Head of caudate nucleus (tissue), 42 donors: ENCODE results near the gene HS3ST3B1.

Experiments used
- DNase-seq, 42 donors: peaks; one replicate each; pipeline versions ENCODE4 v3.0.0 to v3.0.0-alpha.2; 2020 to 2021; ENCODE audit warnings: mixed read lengths in 7 of 42
- intact Hi-C: fragments of 100-400 bp; cut with DNase I; formaldehyde crosslinking; loops from one replicate; pipeline ENCODE4 v1.15.0; 2022

HS3ST3B1 gene

DNA sequence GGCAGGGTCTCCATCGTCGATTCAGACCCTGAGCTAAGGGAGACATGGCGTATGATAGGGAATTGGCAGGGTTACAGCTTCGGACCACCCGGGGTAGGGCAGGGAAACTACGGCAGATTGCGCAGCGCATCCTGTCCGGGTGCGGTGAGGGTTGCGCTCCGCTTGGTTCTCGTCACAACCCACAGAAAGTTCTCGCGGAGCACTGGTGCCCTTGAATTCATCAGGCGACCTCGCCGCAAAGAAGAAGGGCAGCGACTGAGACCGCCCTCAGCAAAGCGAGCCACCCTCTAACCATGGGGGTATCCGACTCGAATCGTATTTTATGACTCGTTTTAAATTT is 1.2 kb downstream of the HS3ST3B1 start:
- DNase-seq = no peak
- intact Hi-C loops = loop anchor here (5.0 kb wide), 1 partner anchor 710 kb away; no protein-coding TSS in a partner anchor

GRCh38 chr17:14302431-14303099 is 1.7 kb downstream of the HS3ST3B1 start:
- intact Hi-C loops = loop anchor here (5.0 kb wide), 1 partner anchor 710 kb away; no protein-coding TSS in a partner anchor
- peak; percentile 23 to 85 (median 66) for DNase-seq

DNA sequence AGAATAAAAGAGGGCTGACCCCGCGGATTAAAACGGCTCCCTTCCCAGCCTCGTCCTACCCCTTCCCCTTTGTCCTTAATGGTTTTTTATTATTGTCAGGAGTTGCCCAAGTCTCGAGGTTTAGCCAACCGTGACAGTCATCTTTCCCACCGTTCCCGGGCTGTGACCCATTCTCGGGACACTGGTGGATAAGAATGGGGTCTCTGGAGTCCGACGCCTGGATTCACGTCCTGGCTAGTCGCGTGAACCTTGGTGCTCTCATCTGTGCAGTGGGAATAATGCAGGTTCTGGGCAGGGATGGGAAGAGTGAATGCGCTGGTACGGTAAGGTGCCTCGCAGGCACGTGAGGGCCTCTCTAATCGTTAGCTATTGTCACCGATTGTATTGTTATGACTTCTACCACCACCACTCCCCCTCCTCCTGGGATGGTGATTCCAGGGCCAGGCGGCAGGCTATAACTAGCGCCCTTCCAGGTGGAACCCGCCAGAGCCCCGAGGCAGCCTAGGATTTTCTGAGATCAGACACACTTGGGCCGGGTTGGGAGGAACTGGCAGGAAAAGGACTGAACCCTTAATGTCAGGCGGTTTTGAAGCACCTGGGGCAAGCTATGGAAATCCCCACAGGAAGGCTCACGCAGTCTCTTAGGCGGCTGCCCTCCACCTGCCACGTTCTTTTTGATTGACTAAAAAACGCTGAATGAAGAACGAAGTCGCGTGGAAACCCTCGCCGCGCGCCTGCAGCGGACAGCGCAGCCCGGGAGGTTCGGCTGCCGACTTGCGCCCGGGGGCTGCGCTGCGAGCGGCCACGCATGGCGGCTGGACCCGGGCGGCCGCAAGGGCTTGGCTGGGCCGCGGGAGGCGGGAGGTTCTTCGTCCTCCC is 2.7 kb downstream of the HS3ST3B1 start:
- intact Hi-C loops = loop anchor here (5.0 kb wide), 1 partner anchor 711 kb away; no protein-coding TSS in a partner anchor
- DNase-seq = no peak

DNA sequence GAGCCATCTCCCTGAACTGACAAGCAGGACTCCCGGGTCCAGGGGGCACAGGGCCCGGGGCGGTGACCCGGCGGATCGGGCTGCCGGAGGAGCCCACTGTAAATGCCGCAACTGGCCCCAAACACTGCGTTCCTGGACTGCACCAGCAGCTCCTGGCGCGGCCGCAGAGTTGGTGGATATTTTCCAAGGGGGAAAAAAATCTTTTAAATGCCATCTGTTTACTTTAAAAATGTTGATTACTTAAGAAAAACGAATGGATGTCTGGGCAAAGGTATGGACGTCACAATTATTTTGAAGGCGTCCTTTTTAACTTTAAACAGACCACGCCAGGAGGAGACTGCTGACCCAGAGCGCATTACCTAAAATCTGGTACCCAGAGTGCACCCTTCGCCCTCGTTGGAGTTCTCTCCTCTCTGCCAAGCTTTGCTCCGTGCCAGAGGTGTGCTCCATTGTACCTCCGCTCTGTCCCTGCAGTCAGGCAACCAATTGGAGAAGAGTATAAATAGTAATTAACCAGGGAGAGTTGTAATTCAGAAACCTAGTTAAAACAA is 3.4 kb downstream of the HS3ST3B1 start:
- DNase-seq = no peak
- intact Hi-C loops = loop anchor here (5.0 kb wide), 1 partner anchor 712 kb away; no protein-coding TSS in a partner anchor

- intact Hi-C loops = loop anchor here (5.0 kb wide), 1 partner anchor 713 kb away; no protein-coding TSS in a partner anchor
- no peak for DNase-seq
Observed at GRCh38 chr17:14304773-14305517, 4.1 kb downstream of the HS3ST3B1 start.

- intact Hi-C loops = no loop called here
- DNase-seq = no peak
Observed at GRCh38 chr17:14305785-14306496, 5.1 kb downstream of the HS3ST3B1 start.

- intact Hi-C loops = no loop called here
- DNase-seq = no peak
Observed at GRCh38 chr17:14306596-14306995, 5.7 kb downstream of the HS3ST3B1 start.

GRCh38 chr17:14307560-14308024 is 6.7 kb downstream of the HS3ST3B1 start:
- intact Hi-C loops = no loop called here

GRCh38 chr17:14308636-14308964 is 7.7 kb downstream of the HS3ST3B1 start:
- intact Hi-C loops = no loop called here
- DNase-seq = no peak

More at GRCh38 chr17:14307560-14308024, 6.7 kb downstream of the HS3ST3B1 start:
- no peak for DNase-seq

- DNase-seq = peak; percentile 27 to 85 (median 72)
- intact Hi-C loops = no loop called here
Observed at GRCh38 chr17:14308965-14309879, 8.3 kb downstream of the HS3ST3B1 start.

GRCh38 chr17:14310101-14310500 is 9.2 kb downstream of the HS3ST3B1 start:
- DNase-seq = peak in 1 of 42 donors; percentile 29
- intact Hi-C loops = no loop called here

GRCh38 chr17:14310605-14311004 is 9.7 kb downstream of the HS3ST3B1 start:
- peak in 1 of 42 donors; percentile 33 for DNase-seq
- intact Hi-C loops = no loop called here

DNA sequence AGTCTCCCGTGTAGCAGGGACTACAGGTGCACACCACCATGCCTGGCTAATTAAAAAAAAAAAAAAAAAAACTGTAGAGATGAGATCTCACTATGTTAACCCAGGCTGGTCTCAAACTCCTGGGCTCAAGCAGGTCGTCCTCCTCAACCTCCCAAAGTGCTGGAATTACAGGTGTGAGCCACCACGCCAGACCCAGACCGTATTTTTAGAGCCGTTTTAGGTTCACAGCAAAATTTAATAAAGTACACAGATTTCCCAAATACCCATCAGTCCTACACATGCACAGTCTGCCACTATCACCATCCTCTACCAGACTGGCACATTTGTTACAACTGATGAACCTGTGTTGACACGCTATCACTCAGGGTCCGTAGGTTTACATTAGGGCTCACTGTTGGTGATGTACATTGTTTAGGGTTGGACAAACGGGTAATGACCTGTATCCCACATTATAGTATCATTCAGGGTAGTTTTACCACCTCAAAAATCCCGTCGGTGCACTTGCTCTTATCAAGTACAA is 10.4 kb downstream of the HS3ST3B1 start:
- intact Hi-C loops = no loop called here

GRCh38 chr17:14311981-14312380 is 11.1 kb downstream of the HS3ST3B1 start:
- intact Hi-C loops = no loop called here
- DNase-seq = no peak

More for the DNA sequence above, 10.4 kb downstream of the HS3ST3B1 start:
- peak in 1 of 42 donors; percentile 30 for DNase-seq

GRCh38 chr17:14312522-14312921 is 11.6 kb downstream of the HS3ST3B1 start:
- intact Hi-C loops = no loop called here
- DNase-seq = no peak

GRCh38 chr17:14316126-14316832 is 15.4 kb downstream of the HS3ST3B1 start:
- no peak for DNase-seq
- intact Hi-C loops = no loop called here

DNA sequence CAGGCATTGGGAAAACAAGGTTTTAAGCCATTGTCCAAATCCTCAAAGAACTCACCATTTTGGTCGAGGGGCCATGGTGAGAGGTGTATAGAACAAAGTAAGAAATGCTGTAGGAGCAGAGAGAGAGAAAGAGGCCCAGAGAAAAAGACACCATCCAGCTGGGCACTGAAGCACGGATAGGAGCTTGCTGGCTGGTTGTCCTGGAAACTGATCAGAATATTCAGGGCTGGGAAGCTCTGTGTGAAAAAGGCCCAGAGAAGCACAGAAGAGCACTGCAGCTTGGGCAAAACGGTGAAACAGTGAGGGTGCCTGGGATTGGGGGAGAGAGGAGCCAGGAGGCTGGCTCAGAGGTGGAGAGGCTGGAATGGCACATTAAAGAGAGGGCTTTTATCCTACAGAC is 16.5 kb downstream of the HS3ST3B1 start:
- no peak for DNase-seq
- intact Hi-C loops = no loop called here
